T-helper 2 cell treated with Interferon-gamma antibody and Interleukin-4, amounts not matched to agents 5 μg/mL and 100 μg/mL, for 36 hours (primary cell): Measurements from ENCODE around the gene BDNF.
"Not testable (repeated sequence)": the region's sequence is repeated elsewhere in the genome, so short reads cannot be mapped to it uniquely, and the experiment has no call there.

Experiments used
- DNase-seq: peaks from one replicate; pipeline ENCODE4 v3.0.0; 2021; ENCODE audit warnings: low spot score
- H3K27ac Mint-ChIP-seq: one replicate; pipeline ENCODE4 v1.8.0; 2021; ENCODE audit warnings: mild to moderate bottlenecking, mixed read lengths
- H3K27me3 Mint-ChIP-seq: one replicate; pipeline ENCODE4 v1.8.0; 2021; ENCODE audit warnings: low read depth, mixed read lengths
- H3K36me3 Mint-ChIP-seq: one replicate; pipeline ENCODE4 v1.8.0; 2021; ENCODE audit warnings: low read depth, mixed read lengths
- H3K4me1 Mint-ChIP-seq: one replicate; pipeline ENCODE4 v1.8.0; 2021; ENCODE audit warnings: low read depth, mixed read lengths
- H3K4me3 Mint-ChIP-seq: one replicate; pipeline ENCODE4 v1.8.0; 2022; ENCODE audit warnings: mild to moderate bottlenecking, moderate library complexity, mixed read lengths
- H3K9me3 Mint-ChIP-seq: one replicate; pipeline ENCODE4 v1.8.0; 2021; ENCODE audit warnings: mixed read lengths

BDNF gene

GRCh38 chr11:27665508-27666101 lies 34.6 kb downstream of the BDNF start:
- DNase-seq, H3K36me3 Mint-ChIP-seq, H3K27me3 Mint-ChIP-seq, H3K4me3 Mint-ChIP-seq, H3K4me1 Mint-ChIP-seq, H3K27ac Mint-ChIP-seq: not testable (repeated sequence)
- H3K9me3 Mint-ChIP-seq: peaks cover 11% of the 10 kb centered on the region

GRCh38 chr11:27663326-27663725 lies 36.9 kb downstream of the BDNF start:
- peaks cover 11% of the 10 kb centered on the region for H3K9me3 Mint-ChIP-seq
- H3K27ac Mint-ChIP-seq: no peak overlapping the region
- H3K4me3 Mint-ChIP-seq: no peak overlapping the region
- H3K36me3 Mint-ChIP-seq: no peaks in the 10 kb centered on the region
- no peak for DNase-seq
- no peaks in the 10 kb centered on the region for H3K4me1 Mint-ChIP-seq
- no peaks in the 10 kb centered on the region for H3K27me3 Mint-ChIP-seq

GRCh38 chr11:27660171-27660570 lies 40.1 kb downstream of the BDNF start:
- H3K36me3 Mint-ChIP-seq: no peaks in the 10 kb centered on the region
- H3K4me1 Mint-ChIP-seq: no peaks in the 10 kb centered on the region
- H3K27ac Mint-ChIP-seq: no peak overlapping the region
- H3K9me3 Mint-ChIP-seq: peaks cover 6% of the 10 kb centered on the region
- H3K4me3 Mint-ChIP-seq: no peak overlapping the region
- H3K27me3 Mint-ChIP-seq: no peaks in the 10 kb centered on the region
- no peak for DNase-seq

- Mint-ChIP-seq H3K36me3 (no peaks in the 10 kb centered on the region), H3K4me1 (no peaks in the 10 kb centered on the region), H3K4me3 (no peak overlapping the region), H3K27ac (no peak overlapping the region), H3K27me3 (no peaks in the 10 kb centered on the region), H3K9me3 (peaks cover 4% of the 10 kb centered on the region)
- no peak for DNase-seq
Observed at GRCh38 chr11:27658535-27659236, 41.6 kb downstream of the BDNF start.

GRCh38 chr11:27656806-27657483 lies 43.3 kb downstream of the BDNF start:
- Mint-ChIP-seq H3K27ac (no peak overlapping the region), H3K27me3 (no peaks in the 10 kb centered on the region), H3K4me1 (no peaks in the 10 kb centered on the region), H3K9me3 (no peaks in the 10 kb centered on the region), H3K4me3 (no peak overlapping the region), H3K36me3 (no peaks in the 10 kb centered on the region)
- no peak for DNase-seq

GRCh38 chr11:27656320-27656719 lies 43.9 kb downstream of the BDNF start:
- Mint-ChIP-seq H3K27me3 (no peaks in the 10 kb centered on the region), H3K36me3 (no peaks in the 10 kb centered on the region), H3K9me3 (no peaks in the 10 kb centered on the region), H3K27ac (no peak overlapping the region), H3K4me3 (no peak overlapping the region), H3K4me1 (no peaks in the 10 kb centered on the region)
- no peak for DNase-seq

GRCh38 chr11:27653990-27654758 lies 46.1 kb downstream of the BDNF start:
- no peak overlapping the region for H3K4me3 Mint-ChIP-seq
- no peaks in the 10 kb centered on the region for H3K36me3 Mint-ChIP-seq
- DNase-seq: no peak
- H3K4me1 Mint-ChIP-seq: no peaks in the 10 kb centered on the region
- H3K27me3 Mint-ChIP-seq: no peaks in the 10 kb centered on the region
- H3K9me3 Mint-ChIP-seq: no peaks in the 10 kb centered on the region
- no peak overlapping the region for H3K27ac Mint-ChIP-seq

GRCh38 chr11:27651711-27652110 lies 48.5 kb downstream of the BDNF start:
- no peaks in the 10 kb centered on the region for H3K36me3 Mint-ChIP-seq
- H3K4me1 Mint-ChIP-seq: no peaks in the 10 kb centered on the region
- no peaks in the 10 kb centered on the region for H3K27me3 Mint-ChIP-seq
- H3K4me3 Mint-ChIP-seq: no peak overlapping the region
- H3K9me3 Mint-ChIP-seq: no peaks in the 10 kb centered on the region
- DNase-seq: no peak
- no peak overlapping the region for H3K27ac Mint-ChIP-seq

DNA sequence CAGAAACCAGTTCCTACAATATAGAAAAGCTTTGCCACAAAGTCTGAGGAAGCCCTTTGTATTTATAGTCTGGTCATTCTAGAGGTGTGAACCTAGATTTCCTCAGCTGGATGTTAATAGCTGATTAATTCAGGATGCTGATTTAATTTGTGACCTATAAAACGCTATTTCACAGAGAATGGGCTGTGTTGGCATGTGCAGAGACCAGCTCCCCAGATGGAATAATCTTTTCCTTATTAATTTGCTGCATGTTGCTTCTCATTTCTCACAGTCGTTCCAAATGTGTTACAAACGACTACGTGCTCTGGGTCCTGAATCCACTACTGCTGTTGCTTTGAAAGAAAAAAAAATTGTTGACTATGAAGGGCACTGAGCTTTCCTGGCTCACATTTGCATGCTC lies 49.3 kb downstream of the BDNF start:
- Mint-ChIP-seq H3K27ac (no peak overlapping the region), H3K36me3 (no peaks in the 10 kb centered on the region)
- no peak for DNase-seq

DNA sequence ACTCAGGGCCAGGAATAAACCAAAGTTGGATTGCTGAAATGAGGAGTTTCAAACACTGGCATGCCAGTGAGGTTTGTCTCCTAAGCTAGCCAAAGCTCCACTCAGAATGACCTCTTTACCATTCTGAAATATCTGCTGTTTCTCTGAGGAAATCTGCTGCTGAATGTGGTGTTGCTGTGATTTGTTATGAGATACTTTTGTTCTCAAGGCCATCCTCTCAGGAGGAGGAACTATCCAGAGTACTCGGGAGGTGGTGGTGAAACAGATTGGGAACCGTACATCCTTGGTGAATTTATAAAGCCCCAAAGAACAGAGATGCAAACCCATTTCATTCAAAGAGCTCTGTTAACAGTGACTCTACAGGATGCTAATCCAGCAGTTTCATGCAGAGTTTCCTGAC lies 50.5 kb downstream of the BDNF start:
- Mint-ChIP-seq H3K36me3 (no peaks in the 10 kb centered on the region), H3K27ac (no peak overlapping the region), H3K4me1 (no peaks in the 10 kb centered on the region), H3K4me3 (no peak overlapping the region), H3K27me3 (no peaks in the 10 kb centered on the region), H3K9me3 (no peaks in the 10 kb centered on the region)
- DNase-seq: no peak

More for the DNA sequence above, 49.3 kb downstream of the BDNF start:
- Mint-ChIP-seq H3K27me3 (no peaks in the 10 kb centered on the region), H3K4me3 (no peak overlapping the region), H3K9me3 (no peaks in the 10 kb centered on the region), H3K4me1 (no peaks in the 10 kb centered on the region)

- Mint-ChIP-seq H3K4me1 (no peaks in the 10 kb centered on the region), H3K27me3 (no peaks in the 10 kb centered on the region), H3K9me3 (no peaks in the 10 kb centered on the region), H3K36me3 (no peaks in the 10 kb centered on the region), H3K4me3 (no peak overlapping the region), H3K27ac (no peak overlapping the region)
- no peak for DNase-seq
Observed at GRCh38 chr11:27648840-27649239, 51.4 kb downstream of the BDNF start.

- Mint-ChIP-seq H3K9me3 (no peaks in the 10 kb centered on the region), H3K4me3 (no peak overlapping the region), H3K27ac (no peak overlapping the region), H3K4me1 (no peaks in the 10 kb centered on the region), H3K27me3 (no peaks in the 10 kb centered on the region), H3K36me3 (no peaks in the 10 kb centered on the region)
- no peak for DNase-seq
Observed at GRCh38 chr11:27646051-27646818, 54.0 kb downstream of the BDNF start.

- H3K4me3 Mint-ChIP-seq: no peak overlapping the region
- DNase-seq: no peak
- H3K27ac Mint-ChIP-seq: no peak overlapping the region
- H3K9me3 Mint-ChIP-seq: peaks cover under 1% of the 10 kb centered on the region
- no peaks in the 10 kb centered on the region for H3K36me3 Mint-ChIP-seq
- H3K27me3 Mint-ChIP-seq: no peaks in the 10 kb centered on the region
- H3K4me1 Mint-ChIP-seq: no peaks in the 10 kb centered on the region
Observed at GRCh38 chr11:27642954-27643353, 57.3 kb downstream of the BDNF start.
